HCT116 (cell line): ENCODE data around the gene CREBRF. TPM values are rescaled to one million over a fixed set of nuclear protein-coding genes. Genes with fewer than 3 reads are reported as not detected.

Source experiments
- ATAC-seq: fragments of 200-7000 bp; cut with Tn5 transposase; 2 replicates; pipeline ENCODE4 v1.9.1; 2020; ENCODE audit warnings: mild to moderate bottlenecking, moderate library complexity
- BruUV-seq: library from RNA; stranded (reverse); fragments of 400-500 nt; replicated peaks from 2 replicates; lab custom pipeline; 2021; lab: Mats Ljungman, UMichigan
- CTCF ChIA-PET: fragments of 300-600 bp; sonication (Branson Sonifier 250); formaldehyde crosslinking; loops from one replicate; lab custom pipeline; 2021; ENCODE audit warnings: antibody characterized with exemption; lab: Charles Lee
- POLR2A ChIA-PET: fragments of 300-600, 350-600 bp; sonication (Branson Sonifier 250); formaldehyde crosslinking; loops from one replicate; lab custom pipeline; 2021; ENCODE audit warnings: antibody characterized with exemption; lab: Charles Lee
- RAD21 ChIA-PET, 2 experiments: fragments of 300-600 bp; sonication (Branson Sonifier 250); formaldehyde crosslinking; loops; one replicate each; lab custom pipeline; 2023; ENCODE audit warnings: low total read pairs in 2 of 2; ENCODE audit not compliant: uncharacterized antibody in 2 of 2, unreplicated experiment in 2 of 2, low non-redundant PET in 1 of 2; lab: Charles Lee
- DNase-seq: peaks from one replicate; pipeline ENCODE4 v3.0.0-alpha.2; 2010; ENCODE audit warnings: low read depth, low spot score
- H2AFZ ChIP-seq: fragments of 200-600 bp; shearing (Covaris generic), sonication (generic); 2 replicates; pipeline ENCODE4 v1.6.1; 2017; ENCODE audit warnings: low read depth, mixed run types, mixed read lengths, antibody characterized with exemption, low read length; ENCODE audit not compliant: poor library complexity, severe bottlenecking
- H3K27ac ChIP-seq: 2 replicates; pipeline ENCODE4 v1.5.1; 2012; ENCODE audit warnings: low read depth, low read length
- H3K27me3 ChIP-seq: fragments of 200-600 bp; sonication (generic); 2 replicates; pipeline ENCODE4 v1.6.1; 2016; ENCODE audit warnings: mixed run types, low read length, mixed read lengths; ENCODE audit not compliant: insufficient read depth
- H3K36me3 ChIP-seq, 2 experiments: fragments of 200-500 bp in 1 of 2; fragments of 200-600 bp in 1 of 2; sonication (Bioruptor generic) in 1 of 2; sonication (generic) in 1 of 2; 2 replicates each; pipeline versions ENCODE4 v1.5.1 to v1.6.1; 2014 to 2016; ENCODE audit warnings: low read length in 2 of 2, inconsistent platforms in 1 of 2, mixed read lengths in 1 of 2, mixed run types in 1 of 2; ENCODE audit not compliant: insufficient read depth in 2 of 2, control insufficient read depth in 1 of 2
- H3K4me1 ChIP-seq, 2 experiments: fragments of 200-600 bp in 1 of 2; sonication (generic) in 1 of 2; 2 replicates each; pipeline versions ENCODE4 v1.5.1 to v1.6.1; 2012 to 2017; ENCODE audit warnings: low read length in 2 of 2, inconsistent platforms in 1 of 2, mild to moderate bottlenecking in 1 of 2, mixed read lengths in 1 of 2, mixed run types in 1 of 2, moderate library complexity in 1 of 2; ENCODE audit not compliant: insufficient read depth in 2 of 2, control insufficient read depth in 1 of 2
- H3K4me2 ChIP-seq: fragments of 200-600 bp; sonication (generic); 2 replicates; pipeline ENCODE4 v1.6.1; 2017; ENCODE audit warnings: mixed run types, low read length, mixed read lengths
- H3K4me3 ChIP-seq, 2 experiments: fragments of 200-600 bp in 1 of 2; sonication (generic) in 1 of 2; replicated peaks in 1 of 2; 2 replicates each; pipeline ENCODE4 v1.5.1; 2011 to 2016; ENCODE audit warnings: low read length in 2 of 2, control low read depth in 1 of 2, low read depth in 1 of 2, mild to moderate bottlenecking in 1 of 2, mixed read lengths in 1 of 2, mixed run types in 1 of 2
- H3K79me2 ChIP-seq: fragments of 200-600 bp; sonication (generic); 2 replicates; pipeline ENCODE4 v1.6.1; 2017; ENCODE audit warnings: mild to moderate bottlenecking, mixed run types, low read length, moderate library complexity, mixed read lengths; ENCODE audit not compliant: insufficient read depth
- H3K9ac ChIP-seq: fragments of 200-600 bp; sonication (generic); 2 replicates; pipeline ENCODE4 v1.6.1; 2016; ENCODE audit warnings: low read length, mixed read lengths
- H3K9me2 ChIP-seq: fragments of 200-600 bp; sonication (generic), shearing (Covaris generic); 2 replicates; pipeline ENCODE4 v1.6.1; 2017; ENCODE audit warnings: mixed run types, mild to moderate bottlenecking, moderate library complexity; ENCODE audit not compliant: insufficient read depth
- H3K9me3 ChIP-seq, 2 experiments: fragments of 200-500 bp in 1 of 2; fragments of 200-600 bp in 1 of 2; sonication (Bioruptor generic) in 1 of 2; sonication (generic) in 1 of 2; 2 replicates each; pipeline ENCODE4 v1.6.1; 2014 to 2017; ENCODE audit warnings: low read length in 2 of 2, mixed read lengths in 2 of 2, inconsistent platforms in 1 of 2, low read depth in 1 of 2, mild to moderate bottlenecking in 1 of 2, mixed run types in 1 of 2, moderate library complexity in 1 of 2; ENCODE audit not compliant: control insufficient read depth in 1 of 2, insufficient read depth in 1 of 2
- H4K20me1 ChIP-seq: fragments of 200-600 bp; sonication (generic), shearing (Covaris generic); 2 replicates; pipeline ENCODE4 v1.6.1; 2017; ENCODE audit warnings: mixed run types, mild to moderate bottlenecking, moderate library complexity; ENCODE audit not compliant: insufficient read depth
- CBX3 ChIP-seq: IDR thresholded peaks from 2 replicates; pipeline ENCODE4 v1.6.1; 2012; ENCODE audit warnings: low read depth
- CEBPB ChIP-seq: IDR thresholded peaks from 2 replicates; pipeline ENCODE4 v1.6.1; 2012; ENCODE audit warnings: low read depth
- EGR1 ChIP-seq: IDR thresholded peaks from 2 replicates; pipeline ENCODE4 v1.6.1; 2012; ENCODE audit warnings: low read depth
- ELF1 ChIP-seq: IDR thresholded peaks from 2 replicates; pipeline ENCODE4 v1.6.1; 2012; ENCODE audit warnings: low read depth, borderline replicate concordance
- EZH2 ChIP-seq: fragments of 200-600 bp; sonication (generic); IDR thresholded peaks from 2 replicates; pipeline ENCODE4 v1.6.1; 2017; ENCODE audit warnings: antibody characterized with exemption, mixed run types
- EZH2phosphoT487 ChIP-seq: fragments of 200-600 bp; IDR thresholded peaks from 2 replicates; pipeline ENCODE4 v1.6.1; 2018; ENCODE audit warnings: antibody characterized with exemption, borderline replicate concordance
- FOSL1 ChIP-seq: IDR thresholded peaks from 2 replicates; pipeline ENCODE4 v1.6.1; 2012; ENCODE audit warnings: low read depth
- JUND ChIP-seq: IDR thresholded peaks from 2 replicates; pipeline ENCODE4 v1.6.1; 2012
- POLR2A ChIP-seq: IDR thresholded peaks from 2 replicates; pipeline ENCODE4 v1.7.0; 2011; ENCODE audit warnings: borderline replicate concordance; ENCODE audit not compliant: insufficient read depth, insufficient read length; ENCODE audit errors: extremely low read depth
- POLR2AphosphoS5 ChIP-seq: IDR thresholded peaks from 2 replicates; pipeline ENCODE4 v1.6.1; 2011; ENCODE audit warnings: mild to moderate bottlenecking, low read depth, low read length, moderate library complexity
- RAD21 ChIP-seq: IDR thresholded peaks from 2 replicates; pipeline ENCODE4 v1.6.1; 2012; ENCODE audit warnings: low read depth, mild to moderate bottlenecking
- SIN3A ChIP-seq: IDR thresholded peaks from 2 replicates; pipeline ENCODE4 v1.6.1; 2012; ENCODE audit warnings: low read depth
- SP1 ChIP-seq: IDR thresholded peaks from 2 replicates; pipeline ENCODE4 v1.6.1; 2012; ENCODE audit warnings: low read depth
- SRF ChIP-seq: IDR thresholded peaks from 2 replicates; pipeline ENCODE4 v1.6.1; 2012; ENCODE audit warnings: low read depth
- TCF7L2 ChIP-seq: IDR thresholded peaks from 2 replicates; pipeline ENCODE4 v1.7.0; 2011; ENCODE audit warnings: borderline replicate concordance, inconsistent platforms; ENCODE audit not compliant: insufficient read depth, insufficient read length; ENCODE audit errors: extremely low read depth
- YY1 ChIP-seq: IDR thresholded peaks from 2 replicates; pipeline ENCODE4 v1.6.1; 2011; ENCODE audit warnings: low read length, low read depth, moderate library complexity, mild to moderate bottlenecking; ENCODE audit not compliant: insufficient replicate concordance; ENCODE audit errors: extremely low read depth
- ZFX ChIP-seq: fragments of 450-650 bp; IDR thresholded peaks from 2 replicates; pipeline ENCODE4 v1.6.1; 2017
- intact Hi-C: fragments of 100-400 bp; cut with micrococcal nuclease; formaldehyde crosslinking; loops from 2 replicates; pipeline ENCODE4 v1.10.0; 2022
- total RNA-seq: library from RNA; stranded (reverse); gene quantifications from one replicate; pipeline ENCODE4 v1.2.1, GENCODE V29; 2021; ENCODE audit not compliant: unreplicated experiment
- TF ChIP-seq, protein P1 (sequence below), 3 experiments: fragments of 200-600 bp in 1 of 3; sonication (generic) in 1 of 3; IDR thresholded peaks in 2 of 3; conservative IDR thresholded peaks in 1 of 3; 2 replicates each; pipeline ENCODE4 v1.5.1; 2012 to 2017; ENCODE audit warnings: low read depth in 2 of 3, low read length in 2 of 3, antibody characterized with exemption in 1 of 3, borderline replicate concordance in 1 of 3, control low read depth in 1 of 3, mild to moderate bottlenecking in 1 of 3, mixed read lengths in 1 of 3, mixed run types in 1 of 3, moderate library complexity in 1 of 3; ENCODE audit not compliant: insufficient read depth in 1 of 3
- TF ChIP-seq, protein P2 (sequence below): IDR thresholded peaks from 2 replicates; pipeline ENCODE4 v1.6.1; 2012
- TF ChIP-seq, protein P3 (sequence below): IDR thresholded peaks from 2 replicates; pipeline ENCODE4 v1.6.1; 2012

The CREBRF gene
- total RNA-seq, 1 experiment from 2014 or later = 7.7 TPM

DNA sequence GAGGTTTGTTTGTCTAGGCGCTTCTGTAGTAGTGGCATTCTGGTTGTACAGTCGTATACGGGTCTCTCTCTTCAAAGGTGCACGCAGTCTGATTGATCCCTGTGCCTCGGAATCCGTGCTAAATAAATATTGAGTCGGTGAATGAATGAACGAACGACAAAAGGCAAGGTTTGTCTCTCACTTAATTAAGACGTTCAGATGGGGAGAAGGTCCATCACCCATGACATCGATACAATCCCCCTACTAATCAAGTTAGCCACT lies 500 bp upstream of the CREBRF start:
- Histone ChIP-seq H3K79me2 (no peaks in the 10 kb centered on the region), H4K20me1 (no peaks in the 10 kb centered on the region), H3K27me3 (no peaks in the 10 kb centered on the region), H3K9ac (peak overlapping the region; percentile 57), H3K4me2 (peak overlapping the region; percentile 92), H3K9me2 (no peaks in the 10 kb centered on the region), H3K4me1 (peaks cover 11 to 18% of the 10 kb centered on the region in 2 experiments), H3K9me3 (no peaks in the 10 kb centered on the region), H3K27ac (no peak overlapping the region), H3K36me3 (no peaks in the 10 kb centered on the region), H3K4me3 (peak overlapping the region; percentile 64 to 72), H2AFZ (no peak overlapping the region)
- no peak for ATAC-seq
- TF ChIP-seq CBX3 (no peak), CEBPB (no peak), FOSL1 (no peak), SIN3A (no peak), POLR2A (no peak), JUND (no peak), SP1 (no peak), EGR1 (no peak), EZH2 (no peak), ELF1 (no peak), TCF7L2 (no peak), ZFX (no peak), YY1 (no peak), POLR2AphosphoS5 (no peak), EZH2phosphoT487 (no peak), SRF (no peak), RAD21 (no peak)
- TF ChIP-seq, protein P1, sequence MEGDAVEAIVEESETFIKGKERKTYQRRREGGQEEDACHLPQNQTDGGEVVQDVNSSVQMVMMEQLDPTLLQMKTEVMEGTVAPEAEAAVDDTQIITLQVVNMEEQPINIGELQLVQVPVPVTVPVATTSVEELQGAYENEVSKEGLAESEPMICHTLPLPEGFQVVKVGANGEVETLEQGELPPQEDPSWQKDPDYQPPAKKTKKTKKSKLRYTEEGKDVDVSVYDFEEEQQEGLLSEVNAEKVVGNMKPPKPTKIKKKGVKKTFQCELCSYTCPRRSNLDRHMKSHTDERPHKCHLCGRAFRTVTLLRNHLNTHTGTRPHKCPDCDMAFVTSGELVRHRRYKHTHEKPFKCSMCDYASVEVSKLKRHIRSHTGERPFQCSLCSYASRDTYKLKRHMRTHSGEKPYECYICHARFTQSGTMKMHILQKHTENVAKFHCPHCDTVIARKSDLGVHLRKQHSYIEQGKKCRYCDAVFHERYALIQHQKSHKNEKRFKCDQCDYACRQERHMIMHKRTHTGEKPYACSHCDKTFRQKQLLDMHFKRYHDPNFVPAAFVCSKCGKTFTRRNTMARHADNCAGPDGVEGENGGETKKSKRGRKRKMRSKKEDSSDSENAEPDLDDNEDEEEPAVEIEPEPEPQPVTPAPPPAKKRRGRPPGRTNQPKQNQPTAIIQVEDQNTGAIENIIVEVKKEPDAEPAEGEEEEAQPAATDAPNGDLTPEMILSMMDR (IDR thresholded peaks at IDR 0.05 in 2 of 3, conservative IDR thresholded peaks at IDR 0.05 in 1 of 3; ENCODE audit: borderline replicate concordance in 1 of 3, insufficient read depth in 1 of 3, low read depth in 2 of 3, low read length in 2 of 3) = no peak
- TF ChIP-seq, protein P2, sequence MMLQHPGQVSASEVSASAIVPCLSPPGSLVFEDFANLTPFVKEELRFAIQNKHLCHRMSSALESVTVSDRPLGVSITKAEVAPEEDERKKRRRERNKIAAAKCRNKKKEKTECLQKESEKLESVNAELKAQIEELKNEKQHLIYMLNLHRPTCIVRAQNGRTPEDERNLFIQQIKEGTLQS = no peak
- TF ChIP-seq, protein P3, sequence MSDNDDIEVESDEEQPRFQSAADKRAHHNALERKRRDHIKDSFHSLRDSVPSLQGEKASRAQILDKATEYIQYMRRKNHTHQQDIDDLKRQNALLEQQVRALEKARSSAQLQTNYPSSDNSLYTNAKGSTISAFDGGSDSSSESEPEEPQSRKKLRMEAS = no peak
- ChIA-PET CTCF (no interaction called here), POLR2A (no interaction called here), RAD21 (no interaction called here)
- TSS peak; percentile 78 for BruUV-seq
- intact Hi-C loops = no loop called here
- no peak for DNase-seq
